GM18873 (cell line): Measurements from ENCODE around the gene ZMIZ1.

Experiments
- ATAC-seq: cut with Tn5 transposase; IDR thresholded peaks from one replicate; pipeline ENCODE4 v1.9.1; 2021; ENCODE audit warnings: mild to moderate bottlenecking, moderate library complexity, moderate number of reproducible peaks; ENCODE audit not compliant: unreplicated experiment, low FRiP score

The ZMIZ1 gene

GRCh38 chr10:79181698-79182521 is 113.1 kb downstream of the ZMIZ1 start:
- no peak for ATAC-seq

DNA sequence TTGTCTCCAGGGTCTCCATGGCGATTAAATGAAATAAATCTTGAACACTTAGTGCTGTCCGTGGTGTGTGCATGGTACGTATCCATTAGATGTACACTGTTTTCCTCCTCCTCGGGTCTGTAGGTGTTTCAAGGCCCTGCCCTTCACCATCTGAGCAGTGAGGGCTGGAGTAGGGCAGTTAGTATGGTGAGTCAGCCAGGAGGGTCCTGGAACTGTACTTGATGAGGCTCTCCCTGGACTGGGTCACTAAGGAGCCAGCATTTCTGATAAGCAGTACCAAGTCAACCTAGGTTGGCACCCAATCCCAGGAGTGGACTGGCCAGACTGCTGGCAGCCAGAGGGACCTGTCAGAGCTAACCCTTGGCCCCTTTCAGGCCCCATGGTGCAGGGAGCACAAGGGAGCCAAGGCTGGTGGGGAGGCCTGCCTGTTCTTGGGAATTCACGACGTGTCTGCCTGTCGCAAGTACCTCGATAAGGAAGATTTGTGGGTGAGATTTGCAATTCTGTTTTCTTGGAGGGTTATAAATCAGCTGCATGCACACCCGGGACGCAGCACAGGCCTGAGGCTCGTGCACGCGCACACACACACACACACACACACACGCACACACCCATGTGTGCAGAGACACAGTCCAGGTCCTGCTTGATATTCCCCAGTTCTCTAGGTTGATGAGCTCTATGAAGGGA is 114.2 kb downstream of the ZMIZ1 start:
- no peak for ATAC-seq

GRCh38 chr10:79183468-79183865 is 114.7 kb downstream of the ZMIZ1 start:
- ATAC-seq, result no peak

DNA sequence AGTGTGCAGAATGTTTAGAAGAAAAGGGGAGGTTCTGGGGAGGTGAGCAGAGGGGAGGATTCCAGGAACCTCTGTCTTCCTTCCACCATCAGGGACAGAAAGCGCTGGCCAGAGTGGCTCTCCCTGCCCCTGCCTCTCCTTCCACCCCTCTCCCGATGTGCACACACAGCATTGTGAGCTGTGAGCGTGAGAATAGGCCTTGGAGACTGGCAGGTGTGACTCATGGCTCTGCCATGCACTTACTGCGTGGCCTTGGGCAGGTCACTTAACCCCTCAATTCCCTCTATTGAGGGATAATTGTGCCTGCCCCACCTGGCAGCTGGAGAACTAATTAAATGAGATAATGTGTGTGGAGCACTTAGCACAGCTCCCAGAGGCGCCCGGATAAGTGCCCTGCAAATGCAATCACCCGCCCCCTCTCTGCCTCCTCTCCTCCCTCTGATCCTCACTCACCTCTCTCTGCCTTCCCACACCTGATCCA is 115.4 kb downstream of the ZMIZ1 start:
- ATAC-seq, result no peak

GRCh38 chr10:79184657-79185056 is 115.9 kb downstream of the ZMIZ1 start:
- no peak for ATAC-seq

DNA sequence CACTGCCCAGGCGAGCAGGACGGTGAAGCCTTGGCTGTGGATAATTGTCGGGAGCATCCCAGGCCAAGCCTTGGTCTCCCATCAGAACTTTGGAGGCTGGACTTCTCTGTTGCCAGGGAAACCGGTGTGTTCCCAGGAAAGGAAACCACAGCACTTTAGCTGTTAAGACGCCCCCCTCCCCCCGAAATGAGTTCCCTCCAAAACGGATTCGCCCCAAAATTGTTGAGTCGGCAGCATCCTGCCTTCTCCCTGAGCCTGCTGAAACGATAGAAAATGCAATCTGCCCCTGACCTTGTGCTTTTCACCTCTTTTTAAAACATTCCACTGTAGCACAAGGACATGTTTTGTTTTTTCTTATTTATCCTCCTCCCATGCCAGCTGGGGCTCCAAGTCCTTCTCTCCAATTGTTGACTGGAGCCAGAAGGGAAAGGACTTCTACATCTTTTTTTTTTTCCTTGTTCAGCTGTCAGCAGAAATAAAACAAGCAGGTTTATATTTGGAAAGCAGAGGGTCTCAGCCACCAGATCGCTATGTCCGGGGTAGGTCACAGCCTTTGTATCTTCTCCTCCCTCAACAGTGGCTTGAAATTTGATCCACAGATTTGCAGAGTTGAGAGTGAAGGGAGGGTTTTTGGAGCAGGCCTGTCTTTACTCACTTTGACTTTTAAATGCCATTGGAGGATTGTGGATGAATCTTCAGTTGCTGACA is 116.5 kb downstream of the ZMIZ1 start:
- no peak for ATAC-seq

DNA sequence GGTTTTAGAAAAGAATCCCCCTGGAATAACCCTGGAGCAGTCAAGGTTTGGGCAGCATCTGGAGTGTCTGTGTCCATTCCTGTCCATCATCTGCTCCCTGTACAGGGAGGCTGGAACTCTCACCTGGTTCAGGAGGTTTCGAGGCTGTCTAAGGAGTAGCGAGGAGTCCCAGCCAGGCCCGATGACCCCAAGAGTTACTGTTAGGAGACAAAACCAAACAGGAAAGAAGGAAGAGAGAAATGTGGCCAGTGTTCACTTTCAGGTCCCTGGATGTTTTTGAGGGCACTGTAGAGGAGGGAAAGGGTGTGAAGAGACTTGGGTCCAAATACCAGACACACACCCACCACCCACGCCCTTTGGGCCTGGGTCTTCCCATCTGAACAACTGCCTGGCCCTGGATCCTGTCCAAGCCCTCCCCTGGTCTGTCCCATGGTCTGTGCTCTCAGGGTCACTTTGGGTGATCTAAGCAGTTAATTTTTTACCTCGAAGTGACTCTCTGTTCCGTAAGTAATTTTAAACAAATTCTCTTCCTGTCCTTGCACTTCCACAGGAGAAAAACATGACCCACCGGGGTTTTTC is 117.1 kb downstream of the ZMIZ1 start:
- no peak for ATAC-seq

DNA sequence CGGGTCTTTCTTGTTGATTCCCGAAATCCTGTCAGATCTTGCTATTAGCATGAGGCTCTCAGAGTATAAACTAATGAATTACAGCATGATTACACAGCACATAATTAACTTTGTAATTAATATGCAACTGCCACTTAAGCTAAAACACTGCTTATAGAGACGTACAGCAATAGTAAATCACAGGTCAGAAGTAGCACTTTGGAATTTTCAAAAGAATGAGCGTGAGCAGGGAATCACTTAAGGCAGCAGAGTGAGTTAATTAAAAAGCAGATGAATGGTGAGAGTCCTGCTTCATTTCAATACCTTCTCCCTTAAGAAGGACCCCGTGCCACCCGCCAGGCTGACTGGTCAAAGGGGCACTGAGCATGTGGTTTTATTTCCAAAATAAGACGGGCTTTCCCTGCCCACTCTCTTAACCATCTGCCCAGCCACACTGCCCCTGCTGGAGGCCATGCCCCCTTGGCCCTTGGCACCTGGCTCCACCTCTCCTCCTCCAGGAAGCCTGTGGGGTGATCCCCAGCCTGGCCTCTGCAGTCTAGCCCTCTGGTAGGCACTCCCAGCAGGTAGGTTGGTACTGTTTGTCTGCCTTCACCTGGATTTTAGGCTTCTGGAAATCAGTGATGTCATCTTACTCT is 117.8 kb downstream of the ZMIZ1 start:
- no peak for ATAC-seq

DNA sequence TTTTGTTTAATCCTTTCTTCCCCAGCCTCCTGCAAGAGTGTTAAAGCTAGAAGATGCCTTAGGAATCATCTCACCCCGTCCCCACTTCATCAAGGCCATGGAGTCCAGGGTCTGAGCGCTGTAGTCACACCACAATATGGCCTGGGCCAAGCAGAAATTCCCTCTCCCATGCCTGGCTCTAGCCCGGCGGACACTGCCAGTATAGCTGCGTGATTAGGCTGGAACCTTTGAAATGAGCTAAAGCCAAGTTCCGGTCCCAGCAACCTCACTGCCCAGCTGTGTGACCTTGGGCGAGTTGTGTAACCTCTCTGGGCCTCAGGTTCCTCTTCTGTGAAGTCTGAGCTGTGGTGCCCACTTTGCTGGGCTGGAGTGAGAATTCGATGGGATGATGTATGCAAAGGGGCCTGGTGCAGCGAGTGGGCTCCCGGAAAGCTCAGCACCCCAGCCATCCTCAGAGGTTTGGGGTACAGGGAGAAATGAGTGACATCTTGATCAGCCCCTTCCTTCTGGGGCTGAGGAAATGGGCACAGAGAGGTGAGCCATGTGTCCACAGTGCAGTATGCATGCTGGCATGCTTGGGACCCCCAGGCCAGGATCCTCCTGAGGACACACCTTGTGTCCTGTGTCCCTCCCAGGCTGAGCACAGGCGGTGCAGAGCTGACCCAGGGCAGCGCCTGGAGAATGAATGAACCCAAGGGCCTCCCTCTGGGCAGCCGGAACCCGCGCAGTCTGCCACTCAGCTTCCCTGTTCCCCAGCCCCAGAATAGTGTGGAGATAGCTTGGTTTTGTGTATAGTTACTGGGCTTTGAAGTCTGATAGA is 118.6 kb downstream of the ZMIZ1 start:
- ATAC-seq, result no peak

GRCh38 chr10:79188154-79188965 is 119.6 kb downstream of the ZMIZ1 start:
- no peak for ATAC-seq

DNA sequence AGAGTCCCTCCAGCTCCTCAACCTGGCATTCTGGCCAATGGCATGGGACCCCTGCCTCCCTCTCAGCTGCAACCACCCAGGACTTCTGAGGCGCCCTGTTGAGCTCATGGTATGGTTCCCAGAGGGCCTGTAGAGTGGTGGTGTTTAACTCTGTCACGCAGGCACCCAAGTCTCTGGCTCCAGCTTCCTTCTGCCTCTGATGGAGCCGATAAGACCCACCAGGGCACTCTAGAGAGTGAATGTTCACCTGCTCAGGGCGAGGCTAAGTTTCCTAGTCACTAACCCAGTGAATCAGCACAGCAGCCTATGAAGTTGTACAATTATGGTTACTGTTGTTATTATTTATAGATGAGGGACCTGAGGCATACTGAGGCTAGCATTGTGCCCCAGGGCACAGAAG is 120.4 kb downstream of the ZMIZ1 start:
- no peak for ATAC-seq

DNA sequence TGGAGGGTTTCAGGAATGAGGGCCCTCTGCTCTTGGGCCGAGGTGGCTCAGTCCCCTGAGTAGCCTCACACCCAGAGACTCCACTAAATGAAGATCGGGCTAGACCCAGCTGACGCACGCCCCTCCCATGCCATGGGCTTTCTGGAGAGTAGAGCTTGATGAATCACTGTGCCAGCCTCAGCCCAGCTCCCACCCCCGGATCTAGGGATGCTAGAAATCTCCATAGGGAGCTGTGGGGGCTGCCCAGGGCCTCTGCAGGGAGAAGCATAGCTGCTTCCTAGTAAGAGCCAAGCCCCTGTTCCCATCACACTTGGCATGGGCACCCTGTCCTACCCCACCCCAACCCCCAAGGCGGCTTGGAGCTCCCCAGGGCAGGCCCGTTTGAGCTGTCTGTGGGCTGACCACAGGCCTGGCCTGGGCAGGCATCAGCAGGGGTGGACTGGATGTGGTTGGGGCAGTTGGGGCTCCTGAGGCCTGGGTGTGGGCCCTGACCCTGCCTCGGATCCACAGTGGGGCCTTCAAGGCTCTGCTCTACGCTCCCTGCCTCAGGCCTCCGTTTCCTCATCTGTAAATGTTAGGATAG is 121.2 kb downstream of the ZMIZ1 start:
- ATAC-seq, result no peak

GRCh38 chr10:79190740-79191261 is 122.0 kb downstream of the ZMIZ1 start:
- ATAC-seq, result no peak

- ATAC-seq, result no peak
These were observed 123.3 kb downstream of the ZMIZ1 start for GRCh38 chr10:79191951-79192676.

DNA sequence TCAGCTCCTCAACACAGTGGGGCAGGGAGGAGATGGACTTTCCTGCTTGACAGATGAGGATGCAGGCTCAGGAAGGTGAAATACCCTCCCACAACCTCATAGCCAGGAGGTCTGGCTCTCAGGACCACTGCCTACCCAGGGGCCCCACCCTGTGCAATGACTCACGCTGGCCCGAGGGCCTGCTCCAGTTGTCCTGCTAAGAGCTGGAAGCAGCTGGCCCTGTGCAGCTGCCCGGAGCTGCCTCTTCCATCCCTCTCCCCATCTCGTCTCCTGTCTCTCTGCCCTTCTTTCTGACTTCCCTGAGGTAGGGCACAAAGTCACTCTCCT is 123.9 kb downstream of the ZMIZ1 start:
- ATAC-seq, result no peak

- ATAC-seq, result no peak
These were observed 125.1 kb downstream of the ZMIZ1 start for GRCh38 chr10:79193694-79194382.
